GM12878 (cell line): ENCODE measurements around the gene EIF1. TPM values are rescaled to one million over a fixed set of nuclear protein-coding genes. Genes with fewer than 3 reads are reported as not detected.
"Not testable (repeated sequence)": the region's sequence is repeated elsewhere in the genome, so short reads cannot be mapped to it uniquely, and the experiment has no call there.

Experiments used
- ATAC-seq: fragments of 200-7000 bp; cut with Tn5 transposase; 3 replicates; pipeline ENCODE4 v1.9.1; 2020; ENCODE audit warnings: mild to moderate bottlenecking, moderate library complexity
- BruUV-seq: library from RNA; stranded (reverse); fragments of 400-500 nt; replicated peaks from 2 replicates; lab custom pipeline; 2021; lab: Mats Ljungman, UMichigan
- CTCF ChIA-PET: fragments of 300-600 bp; sonication (Branson Sonifier 250); formaldehyde crosslinking; extraction: SDS; loops from one replicate; lab custom pipeline; 2021; ENCODE audit warnings: inconsistent platforms; lab: Yijun Ruan, JAX
- POLR2A ChIA-PET: fragments of 350-600 bp; formaldehyde crosslinking; extraction: SDS; loops from one replicate; lab custom pipeline; 2021; ENCODE audit warnings: inconsistent platforms; lab: Charles Lee
- RAD21 ChIA-PET: fragments of 300-600 bp; sonication (Branson Sonifier 250); formaldehyde crosslinking; loops from one replicate; lab custom pipeline; 2023; ENCODE audit warnings: antibody characterized with exemption; ENCODE audit not compliant: unreplicated experiment; lab: Charles Lee
- SMC1A ChIA-PET: fragments of 300-600 bp; sonication (Branson Sonifier 250); formaldehyde crosslinking; loops from one replicate; lab custom pipeline; 2023; ENCODE audit not compliant: unreplicated experiment, uncharacterized antibody; lab: Charles Lee
- DNase-seq: peaks from one replicate; pipeline ENCODE4 v3.0.0-alpha.2; 2011; ENCODE audit warnings: low read depth, low spot score
- FAIRE-seq: peaks from 3 replicates; lab custom pipeline; 2011; peaks lifted over from hg19 to GRCh38; lab: Jason Lieb, UNC
- H2AFZ ChIP-seq: 2 replicates; pipeline ENCODE4 v1.6.0; 2011; ENCODE audit warnings: low read depth, low read length, control low read depth; ENCODE audit not compliant: control insufficient read depth
- H3K27ac ChIP-seq: 2 replicates; pipeline ENCODE4 v1.5.1; 2011; ENCODE audit warnings: control low read depth; ENCODE audit not compliant: control insufficient read depth, insufficient read depth
- H3K27me3 ChIP-seq, 2 experiments: replicated peaks in 1 of 2; 2 replicates each; pipeline versions ENCODE4 v1.6.0 to v1.6.1; 2011; ENCODE audit warnings: low read length in 1 of 2; ENCODE audit not compliant: control insufficient read depth in 2 of 2, insufficient read depth in 2 of 2
- H3K36me3 ChIP-seq, 2 experiments: 2 replicates each; pipeline ENCODE4 v1.5.1; 2011; ENCODE audit warnings: low read length in 1 of 2; ENCODE audit not compliant: control insufficient read depth in 2 of 2, insufficient read depth in 2 of 2
- H3K4me1 ChIP-seq: 2 replicates; pipeline ENCODE4 v1.6.1; 2011; ENCODE audit warnings: mild to moderate bottlenecking, low read length, moderate library complexity, mixed read lengths; ENCODE audit not compliant: control insufficient read depth, insufficient read depth
- H3K4me2 ChIP-seq: 2 replicates; pipeline ENCODE4 v1.6.0; 2011; ENCODE audit warnings: control low read depth; ENCODE audit not compliant: control insufficient read depth, insufficient read depth
- H3K4me3 ChIP-seq: fragments of 200-600 bp; sonication (generic); 2 replicates; pipeline ENCODE4 v1.5.1; 2016
- H3K79me2 ChIP-seq: 2 replicates; pipeline ENCODE4 v1.6.0; 2011; ENCODE audit warnings: low read length; ENCODE audit not compliant: control insufficient read depth, insufficient read depth
- H3K9ac ChIP-seq: 2 replicates; pipeline ENCODE4 v1.8.0; 2011; ENCODE audit warnings: low read length, control low read depth, mixed read lengths; ENCODE audit not compliant: control insufficient read depth, insufficient read depth
- H3K9me3 ChIP-seq: replicated peaks from 3 replicates; pipeline ENCODE4 v1.5.1; 2011; ENCODE audit warnings: mild to moderate bottlenecking, low read length; ENCODE audit not compliant: control insufficient read depth, insufficient read depth
- H4K20me1 ChIP-seq: 2 replicates; pipeline ENCODE4 v1.6.0; 2011; ENCODE audit not compliant: control insufficient read depth, insufficient read depth
- PRDM15 ChIP-seq: fragments of 450-650 bp; formaldehyde crosslinking; IDR thresholded peaks from 2 replicates; pipeline ENCODE4 v1.4.0; 2020; ENCODE audit warnings: mild to moderate bottlenecking, moderate library complexity
- RAD21 ChIP-seq: IDR thresholded peaks from 2 replicates; pipeline ENCODE4 v1.6.1; 2011; ENCODE audit warnings: mild to moderate bottlenecking, low read depth, low read length, moderate library complexity; ENCODE audit not compliant: insufficient read depth
- WGBS: methylation state at CpG from one replicate; pipeline ENCODE4 v1.1.6; 2016; ENCODE audit warnings: low lambda C conversion rate; ENCODE audit not compliant: insufficient replicate concordance, insufficient coverage; ENCODE audit errors: missing lambda C conversion rate; 5-methylcytosine and 5-hydroxymethylcytosine counted together
- in situ Hi-C: fragments of 300-500 bp; cut with MboI; formaldehyde crosslinking; loops from 9 replicates; pipeline ENCODE4 v1.14.3; 2018; ENCODE audit warnings: mixed read lengths
- intact Hi-C: fragments of 100-400 bp; cut with micrococcal nuclease; formaldehyde crosslinking; loops from one replicate; pipeline ENCODE4 v1.14.2; 2022; ENCODE audit not compliant: unreplicated experiment
- polyA plus RNA-seq, 11 experiments: library from polyadenylated mRNA; depleted of rRNA in 4 of 11; unstranded in 6 of 11; stranded (reverse) in 5 of 11; fragments of >200 nt; fragmentation: Nextera tagmentation in 4 of 11; fragmentation: Illumina TruSeq in 1 of 11; extraction: Ambion mirVana in 4 of 11; extraction: Trizol in 1 of 11; gene quantifications; 1 replicate in 1 of 11; 2 replicates in 10 of 11; pipeline versions ENCODE4 v1.2.1 to v1.2.3, GENCODE V29; 2011 to 2016; ENCODE audit warnings: inconsistent platforms in 2 of 11, missing spikeins in 2 of 11, low read depth in 1 of 11
- total RNA-seq, 4 experiments: library from RNA; depleted of rRNA in 3 of 4; stranded (reverse); fragments of >200 nt in 3 of 4; fragmentation: Illumina TruSeq in 1 of 4; extraction: Trizol in 1 of 4; gene quantifications; 2 replicates each; pipeline versions ENCODE4 v1.2.1 to v1.2.3, GENCODE V29; 2013 to 2021

Gene EIF1
- total and polyA plus RNA-seq, 10 of the 15 experiments (the other 5 are each of a cell fraction or from before 2014, with no cell fraction given), result 39.4 to 815 (median 480) TPM

GRCh38 chr17:41684035-41684434, 4.7 kb upstream of the EIF1 start (continued):
- TF ChIP-seq PRDM15 (CRISPR knock-in tag) (no peak), RAD21 (no peak)

- peaks cover 3 to 12% of the 10 kb centered on the region in 2 experiments for H3K36me3 ChIP-seq
- intact Hi-C loops, POLR2A ChIA-PET, H2AFZ ChIP-seq, H3K27ac ChIP-seq, FAIRE-seq, H3K4me2 ChIP-seq, H3K27me3 ChIP-seq, BruUV-seq, H3K4me1 ChIP-seq, DNase-seq, H3K9me3 ChIP-seq, RAD21 ChIA-PET, H3K9ac ChIP-seq, H3K4me3 ChIP-seq, ATAC-seq: not testable (repeated sequence)
- peaks cover 14% of the 10 kb centered on the region for H4K20me1 ChIP-seq
- H3K79me2 ChIP-seq, result peaks cover 20% of the 10 kb centered on the region
- in situ Hi-C loops, result loop anchor here (25.0 kb wide), 2 partner anchors 1527 to 1677 kb away; partner anchors contain the start of gene TMEM106A
- WGBS, result 75% methylated on average over 13 of the region's 13 CpGs
- ChIA-PET SMC1A (interaction anchor here (1.4 to 2.3 kb wide), 2 partner anchors 15 to 18 kb away, joined by 4 to 11 read pairs; no protein-coding TSS in a partner anchor), CTCF (interaction anchor here (1.5 to 2.0 kb wide), 2 partner anchors 10 to 20 kb away, joined by 7 to 10 read pairs; no protein-coding TSS in a partner anchor)
Observed at GRCh38 chr17:41685753-41686152, 2.9 kb upstream of the EIF1 start.
